ENCODE measurements around the gene LRRC8E. TPM values are rescaled to one million over a fixed set of nuclear protein-coding genes. Genes with fewer than 3 reads are reported as not detected.

LRRC8E gene
- 0.53 and 1.0 TPM in 2 replicates for total RNA-seq
- polyA plus RNA-seq (2012): 0.93 TPM

DNA sequence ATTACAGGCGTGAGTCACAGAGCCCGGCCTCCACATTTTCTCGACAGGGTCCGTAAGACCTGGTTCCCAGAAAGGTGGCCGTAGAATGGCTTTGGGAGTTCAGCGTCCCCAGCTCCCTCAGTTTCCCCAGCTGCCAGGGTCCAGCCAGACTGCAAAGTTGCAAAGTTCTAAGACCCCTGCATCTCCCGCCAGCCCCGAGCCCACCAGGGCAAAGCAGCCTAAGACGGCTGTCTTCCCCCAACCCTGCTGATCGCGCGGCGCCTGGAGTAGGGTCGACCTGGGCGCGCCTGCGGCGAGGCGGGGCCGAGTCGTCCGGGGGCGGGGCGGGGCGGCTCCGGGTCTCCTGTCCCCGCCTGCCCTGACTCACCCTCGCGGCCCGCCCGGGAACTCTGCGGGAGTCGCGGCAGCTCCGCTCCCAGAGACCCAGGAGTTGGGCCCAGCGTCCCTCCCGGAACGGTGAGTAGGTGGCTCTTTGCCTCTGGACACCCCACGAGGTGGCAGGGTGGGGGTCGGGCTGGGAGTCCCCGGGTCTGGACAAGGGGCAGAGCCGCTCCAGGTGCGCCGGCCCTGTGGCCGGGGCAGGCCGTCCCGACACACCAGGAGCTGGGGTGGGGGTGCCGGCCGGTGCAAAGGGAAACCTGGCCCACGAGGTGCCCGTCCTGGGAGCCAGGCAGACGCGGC, at the start of gene LRRC8E:
Gene LRRC8E (plus strand): TSS at position 366 of the 681 bp plus-strand sequence. CDS start 7,094 bp downstream, outside the sequence.
- DNase-seq (ENCODE audit: low read depth): peak; percentile 46

DNA sequence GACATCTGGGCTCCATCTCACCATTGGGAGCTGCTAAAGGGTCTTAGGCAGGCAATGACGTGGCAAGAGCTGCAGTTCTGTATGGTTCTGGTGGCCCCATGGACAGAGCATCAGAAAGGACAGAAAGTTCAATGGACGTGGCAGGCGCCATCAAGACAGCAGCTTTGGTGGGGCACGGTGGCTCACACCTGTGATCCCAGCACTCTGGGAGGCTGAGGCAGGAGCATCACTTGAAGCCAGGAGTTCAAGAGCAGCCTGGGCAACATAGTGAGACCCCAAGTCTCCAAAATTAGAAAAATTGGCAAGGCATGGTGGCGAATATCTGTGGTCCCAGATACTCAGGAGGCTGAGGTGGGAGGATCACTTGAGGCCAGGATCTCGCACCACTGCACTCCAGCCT, 48.8 kb upstream of the LRRC8E start:
- DNase-seq (ENCODE audit: low read depth): no peak

GRCh38 chr19:7840629-7841028, 47.7 kb upstream of the LRRC8E start:
- DNase-seq (ENCODE audit: low read depth): no peak

- DNase-seq (ENCODE audit: low read depth): no peak
Observed at GRCh38 chr19:7841751-7842660, 46.3 kb upstream of the LRRC8E start.

DNA sequence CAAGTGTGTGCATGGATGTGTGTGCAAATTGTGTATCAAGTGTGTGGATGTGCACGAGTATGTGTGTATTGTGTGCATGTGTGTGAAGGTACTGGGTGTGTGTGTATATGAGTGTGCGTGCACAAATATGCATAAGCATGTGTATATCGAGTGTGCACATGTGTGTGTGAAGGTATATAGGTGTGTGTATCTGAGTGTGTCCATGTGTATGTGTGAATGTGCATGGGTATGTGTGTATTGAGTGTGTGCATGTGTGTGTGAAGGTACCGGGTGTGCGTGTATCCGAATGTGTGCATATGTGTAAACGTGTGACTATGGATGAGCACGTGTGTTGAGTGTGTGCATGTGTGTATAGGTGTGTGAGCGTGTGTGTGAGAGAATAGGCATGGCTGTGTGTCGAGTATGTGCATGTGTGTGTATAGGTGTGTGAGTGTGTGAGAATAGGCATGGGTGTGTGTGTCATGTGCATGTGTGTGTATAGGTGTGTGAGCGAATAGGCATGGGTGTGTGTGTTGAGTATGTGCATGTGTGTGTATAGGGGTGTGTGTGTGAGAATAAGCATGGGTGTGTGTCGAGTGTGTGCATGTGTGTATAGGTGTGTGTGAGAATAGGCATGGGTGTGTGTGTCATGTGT, 45.5 kb upstream of the LRRC8E start:
- no peak for DNase-seq (ENCODE audit: low read depth)

- DNase-seq (ENCODE audit: low read depth): no peak
Observed at GRCh38 chr19:7843521-7843920, 44.8 kb upstream of the LRRC8E start.

DNA sequence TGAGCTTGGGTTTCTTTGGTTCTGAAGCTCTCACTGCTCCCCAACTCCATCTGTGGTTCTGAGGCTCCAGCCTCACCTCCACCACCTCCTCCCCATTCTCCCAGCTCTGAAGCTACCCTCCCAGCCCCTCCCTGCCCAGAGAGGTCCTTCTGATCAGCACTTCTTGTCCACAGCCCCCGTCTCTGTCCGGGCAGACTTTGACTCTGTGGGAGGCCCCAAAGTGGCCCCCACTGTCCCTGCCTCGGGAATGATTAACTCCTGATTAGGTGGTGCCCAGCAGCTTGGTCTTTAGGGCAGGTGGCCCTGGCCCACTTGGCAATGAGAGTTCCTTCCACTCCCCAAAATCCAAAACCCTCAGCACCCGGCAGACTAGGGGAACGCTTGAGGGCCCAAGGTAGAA, 43.9 kb upstream of the LRRC8E start:
- DNase-seq (ENCODE audit: low read depth): no peak

- DNase-seq (ENCODE audit: low read depth): no peak
Observed at GRCh38 chr19:7844951-7845350, 43.4 kb upstream of the LRRC8E start.

GRCh38 chr19:7845390-7846154, 42.7 kb upstream of the LRRC8E start:
- DNase-seq (ENCODE audit: low read depth): no peak

GRCh38 chr19:7846155-7846646, 42.1 kb upstream of the LRRC8E start:
- no peak for DNase-seq (ENCODE audit: low read depth)

DNA sequence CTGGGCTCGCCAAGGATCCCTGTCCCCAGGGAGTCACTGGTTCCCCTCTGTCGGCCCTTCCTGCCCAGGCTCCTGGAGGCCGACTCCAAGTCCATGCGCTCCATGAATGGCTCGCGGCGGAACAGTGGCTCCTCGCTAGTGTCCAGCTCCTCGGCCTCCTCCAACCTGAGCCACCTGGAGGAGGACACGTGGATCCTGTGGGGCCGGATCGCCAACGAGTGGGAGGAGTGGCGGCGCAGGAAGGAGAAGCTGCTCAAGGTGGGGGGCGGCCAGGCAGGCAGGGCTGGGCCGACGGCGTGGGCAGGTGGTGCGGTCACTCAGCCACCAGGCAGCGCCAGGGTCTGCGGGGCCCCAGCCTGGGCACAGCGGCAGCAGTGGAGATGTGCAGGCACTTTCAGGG, 40.6 kb upstream of the LRRC8E start:
- DNase-seq (ENCODE audit: low read depth): no peak

DNA sequence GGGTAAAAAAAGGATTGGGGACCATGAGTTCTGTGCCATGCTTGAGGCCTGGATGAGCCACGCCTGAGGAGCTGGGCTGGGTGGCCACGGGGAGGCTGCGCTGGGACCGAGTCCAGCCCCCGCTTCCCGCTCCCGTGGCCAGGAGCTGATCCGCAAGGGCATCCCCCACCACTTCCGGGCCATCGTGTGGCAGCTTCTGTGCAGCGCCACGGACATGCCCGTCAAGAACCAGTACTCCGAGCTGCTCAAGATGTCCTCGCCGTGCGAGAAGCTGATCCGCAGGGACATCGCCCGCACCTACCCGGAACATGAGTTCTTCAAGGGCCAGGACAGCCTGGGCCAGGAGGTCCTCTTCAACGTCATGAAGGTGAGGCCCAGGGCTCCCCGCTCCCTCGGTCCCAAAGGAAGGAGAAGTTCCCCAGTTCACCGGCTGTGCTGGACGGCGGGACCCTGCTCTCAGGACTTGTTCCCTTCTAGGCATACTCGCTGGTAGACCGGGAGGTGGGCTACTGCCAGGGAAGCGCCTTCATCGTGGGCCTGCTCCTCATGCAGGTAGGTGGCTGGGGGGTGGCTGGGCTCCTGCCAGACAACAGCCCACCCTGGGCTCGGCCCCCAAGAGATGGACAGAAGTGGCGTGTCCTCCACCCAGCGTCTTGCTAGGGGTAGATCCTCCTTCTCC, 39.4 kb upstream of the LRRC8E start:
- DNase-seq (ENCODE audit: low read depth): no peak

DNA sequence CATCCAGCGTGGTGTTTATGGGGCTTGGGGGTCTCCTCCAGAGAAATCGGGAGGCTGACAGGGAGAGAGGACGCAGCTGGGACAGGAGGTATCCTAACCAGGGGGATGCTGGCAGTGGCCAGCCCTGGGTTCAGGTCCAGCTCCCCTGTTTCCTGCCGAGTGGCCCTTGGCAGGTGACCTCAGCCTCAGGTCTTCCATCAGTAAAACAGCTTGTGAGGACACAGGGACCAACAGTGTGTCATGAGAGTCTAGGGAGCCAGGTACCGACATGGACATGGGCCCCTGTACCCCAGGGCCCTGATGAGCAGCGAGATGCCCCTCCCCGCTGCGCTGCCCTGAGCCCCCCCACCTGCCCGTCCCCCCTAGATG, 38.7 kb upstream of the LRRC8E start:
- DNase-seq (ENCODE audit: low read depth): no peak

DNA sequence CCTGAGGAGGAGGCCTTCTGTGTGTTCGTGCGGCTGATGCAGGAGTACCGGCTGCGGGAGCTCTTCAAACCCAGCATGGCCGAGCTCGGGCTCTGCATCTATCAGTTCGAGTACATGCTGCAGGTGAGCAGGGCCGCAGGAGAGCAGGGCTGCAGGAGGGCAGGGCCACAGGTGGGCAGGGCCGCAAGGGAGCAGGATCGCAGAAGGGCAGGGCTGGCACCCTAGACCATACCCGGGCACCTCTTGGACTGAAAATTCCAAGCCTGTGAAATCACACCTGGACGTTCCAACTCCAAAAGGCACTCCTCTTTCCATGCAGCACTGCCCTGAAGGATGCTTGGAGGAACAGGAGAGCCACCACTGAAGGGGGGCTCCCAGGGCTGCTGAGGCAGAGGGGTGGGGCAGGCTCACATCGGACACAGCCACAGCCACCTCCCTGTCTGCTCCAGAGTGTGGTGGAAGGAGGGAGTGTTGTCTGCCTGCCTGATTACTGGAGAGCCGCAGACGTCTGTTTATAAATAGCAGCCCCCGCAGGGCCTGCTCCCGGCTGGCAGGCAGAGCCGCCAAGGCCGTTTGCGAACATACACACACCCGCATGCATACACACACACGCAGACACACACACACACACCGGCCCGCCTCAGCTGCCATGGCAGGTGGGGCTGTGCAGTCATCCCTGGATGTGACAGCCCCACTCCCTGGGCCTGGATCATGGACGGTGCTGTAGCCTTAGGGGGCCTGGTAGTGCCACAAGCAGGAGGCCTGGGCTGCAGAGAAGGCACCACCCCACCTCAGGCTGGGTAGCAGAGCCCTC, 38.1 kb upstream of the LRRC8E start:
- peak; percentile 60 for DNase-seq (ENCODE audit: low read depth)

DNA sequence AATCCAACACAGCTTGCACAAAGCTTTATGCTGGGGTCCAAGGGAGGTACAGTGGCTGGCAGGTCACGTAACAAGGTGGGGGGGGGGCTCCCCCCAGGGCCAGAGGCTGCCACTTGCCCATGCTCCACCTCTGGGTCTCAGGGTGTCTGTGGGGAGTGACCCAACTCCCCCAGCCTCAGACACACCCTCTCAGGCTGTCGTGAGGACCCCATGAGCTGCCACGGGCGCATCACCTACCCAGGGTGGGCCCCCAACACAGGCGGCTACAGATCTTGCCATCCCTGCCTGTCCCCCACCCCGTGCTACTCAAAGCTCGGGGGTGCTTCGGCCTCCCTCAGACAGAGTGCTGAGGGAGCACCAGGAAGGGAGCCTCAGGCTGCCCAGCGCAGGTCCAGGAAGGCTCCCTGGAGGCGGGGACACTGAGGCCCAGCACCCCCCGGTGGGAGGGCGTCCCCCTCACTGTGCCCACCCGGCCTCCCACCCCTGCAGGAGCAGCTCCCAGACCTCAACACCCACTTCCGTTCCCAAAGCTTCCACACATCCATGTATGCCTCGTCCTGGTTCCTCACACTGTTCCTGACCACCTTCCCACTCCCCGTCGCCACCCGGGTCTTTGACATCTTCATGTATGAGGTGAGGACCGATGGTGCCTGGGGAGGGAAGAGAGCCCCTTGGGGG, 37.2 kb upstream of the LRRC8E start:
- DNase-seq (ENCODE audit: low read depth): no peak

- no peak for DNase-seq (ENCODE audit: low read depth)
Observed at GRCh38 chr19:7851623-7852500, 36.4 kb upstream of the LRRC8E start.

- peak; percentile 45 for DNase-seq (ENCODE audit: low read depth)
Observed at GRCh38 chr19:7852851-7853769, 35.2 kb upstream of the LRRC8E start.
